Stomach (tissue), 4 donors: ENCODE results near the gene VAPB.

Source experiments
- CTCF ChIP-seq, 7 experiments: fragments of 450-650 bp in 4 of 7; fragments of 200-600 bp in 3 of 7; sonication (generic) in 3 of 7; IDR thresholded peaks; one replicate each; pipeline ENCODE4 v1.5.1; 2016 to 2019; ENCODE audit warnings: antibody characterized with exemption in 7 of 7, control low read depth in 2 of 7, mild to moderate bottlenecking in 1 of 7
- POLR2AphosphoS5 ChIP-seq, 3 donors: sonication (generic); formaldehyde crosslinking; IDR thresholded peaks; one replicate each; pipeline ENCODE4 v1.6.1; 2016; ENCODE audit warnings: antibody characterized with exemption in 3 of 3

DNA sequence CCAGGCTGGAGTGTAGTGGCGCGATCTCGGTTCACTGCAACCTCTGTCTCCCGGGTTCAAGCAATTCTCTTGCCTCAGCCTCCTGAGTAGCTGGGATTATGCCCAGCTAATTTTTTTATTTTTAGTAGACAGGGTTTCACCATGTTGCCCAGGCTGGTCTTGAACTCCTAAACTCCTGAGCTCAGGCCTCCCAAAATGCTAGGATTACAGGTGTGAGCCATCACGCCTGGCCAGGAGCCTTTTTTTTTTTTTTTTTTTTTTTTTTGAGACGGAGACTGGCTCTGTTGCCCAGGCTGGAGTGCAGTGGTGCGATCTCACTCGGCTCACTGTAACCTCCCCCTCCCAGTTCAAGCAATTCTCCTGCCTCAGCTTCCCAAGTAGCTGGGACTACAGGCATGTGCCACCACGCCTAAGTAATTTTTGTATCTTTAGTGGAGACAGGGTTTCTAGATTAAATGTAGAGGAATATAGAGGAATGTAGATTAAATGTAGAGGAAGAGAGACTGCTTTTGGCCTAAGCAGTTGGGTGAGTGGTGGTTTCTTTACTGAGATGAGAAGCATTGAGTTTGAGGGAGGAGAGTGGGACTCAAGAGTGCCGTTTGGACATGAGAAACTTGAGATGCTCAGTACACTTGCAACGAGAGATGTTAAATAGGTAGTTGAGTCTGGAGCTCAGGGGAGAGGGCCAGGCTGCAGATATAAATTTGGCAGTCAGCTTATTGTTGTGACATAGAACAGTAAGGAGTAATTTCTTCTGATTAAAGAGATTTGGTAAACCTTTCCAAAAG is 16.7 kb downstream of the VAPB start:
- no peak for TF ChIP-seq CTCF (IDR thresholded peaks at IDR 0.05)
- TF ChIP-seq POLR2AphosphoS5 (IDR thresholded peaks at IDR 0.05) = no peak
